ENCODE measurements around the gene TCF7L2.

Gene TCF7L2

GRCh38 chr10:113113918-113114317 lies 163.9 kb downstream of the TCF7L2 start:
- Histone ChIP-seq H3K4me3 (ENCODE audit: low read depth, low read length) (no peak overlapping the region), H3K9me3 (ENCODE audit: insufficient read depth, low read depth, low read length) (no peaks in the 10 kb centered on the region), H3K4me1 (ENCODE audit: control insufficient read depth in 1 of 2, insufficient read depth in 2 of 2, low read length in 2 of 2) (peaks cover 0 to 2% of the 10 kb centered on the region in 2 experiments), H3K36me3 (ENCODE audit: control insufficient read depth in 1 of 2, insufficient read depth in 2 of 2, low read length in 2 of 2) (no peaks in the 10 kb centered on the region), H3K23ac (ENCODE audit: low read length) (no peak overlapping the region), H3K9ac (ENCODE audit: low read length) (no peak overlapping the region), H4K12ac (ENCODE audit: low read depth, low read length) (no peak overlapping the region), H2BK5ac (ENCODE audit: low read depth, low read length, poor library complexity) (no peak overlapping the region), H2BK12ac (ENCODE audit: low read length) (no peak overlapping the region), H3K79me1 (ENCODE audit: low read length) (no peaks in the 10 kb centered on the region), H4K8ac (ENCODE audit: low read depth, low read length) (no peak overlapping the region), H2BK120ac (ENCODE audit: insufficient read depth, low read length, poor library complexity) (no peak overlapping the region), H3K4ac (ENCODE audit: low read depth, low read length) (no peak overlapping the region), H3K27ac (ENCODE audit: low read depth, low read length) (no peak overlapping the region), H3K79me2 (ENCODE audit: control insufficient read depth, insufficient read depth, low read length, poor library complexity) (no peaks in the 10 kb centered on the region), H3K14ac (ENCODE audit: low read length) (no peak overlapping the region), H3K27me3 (ENCODE audit: insufficient read depth, low read length) (no peaks in the 10 kb centered on the region), H2AFZ (ENCODE audit: insufficient read depth, low read length, poor library complexity) (no peak overlapping the region), H3K18ac (ENCODE audit: low read length) (no peak overlapping the region), H2AK5ac (ENCODE audit: low read length) (no peak overlapping the region), H4K91ac (ENCODE audit: low read depth, low read length) (no peak overlapping the region), H3K4me2 (ENCODE audit: low read length) (no peak overlapping the region)
- WGBS (ENCODE audit: extremely low coverage, insufficient coverage, insufficient read length): no CpG with 5 or more reads among the region's 1 CpG
- DNase-seq: no peak

GRCh38 chr10:113115556-113115955 lies 165.5 kb downstream of the TCF7L2 start:
- no peaks in the 10 kb centered on the region for H3K27me3 ChIP-seq (ENCODE audit: insufficient read depth, low read length)
- no peaks in the 10 kb centered on the region for H3K79me2 ChIP-seq (ENCODE audit: control insufficient read depth, insufficient read depth, low read length, poor library complexity)
- H2BK12ac ChIP-seq (ENCODE audit: low read length): no peak overlapping the region
- H3K23ac ChIP-seq (ENCODE audit: low read length): no peak overlapping the region
- DNase-seq: no peak
- no peak overlapping the region for H3K4ac ChIP-seq (ENCODE audit: low read depth, low read length)
- no peak overlapping the region for H2AFZ ChIP-seq (ENCODE audit: insufficient read depth, low read length, poor library complexity)
- no peak overlapping the region for H2AK5ac ChIP-seq (ENCODE audit: low read length)
- H3K4me2 ChIP-seq (ENCODE audit: low read length): no peak overlapping the region
- no peak overlapping the region for H3K9ac ChIP-seq (ENCODE audit: low read length)
- H4K12ac ChIP-seq (ENCODE audit: low read depth, low read length): no peak overlapping the region
- H3K27ac ChIP-seq (ENCODE audit: low read depth, low read length): no peak overlapping the region
- H3K9me3 ChIP-seq (ENCODE audit: insufficient read depth, low read depth, low read length): no peaks in the 10 kb centered on the region
- no peak overlapping the region for H2BK5ac ChIP-seq (ENCODE audit: low read depth, low read length, poor library complexity)
- no peaks in the 10 kb centered on the region for H3K79me1 ChIP-seq (ENCODE audit: low read length)
- H3K4me1 ChIP-seq (ENCODE audit: control insufficient read depth in 1 of 2, insufficient read depth in 2 of 2, low read length in 2 of 2): peaks cover 0 to 2% of the 10 kb centered on the region in 2 experiments
- H4K8ac ChIP-seq (ENCODE audit: low read depth, low read length): no peak overlapping the region
- H3K36me3 ChIP-seq (ENCODE audit: control insufficient read depth in 1 of 2, insufficient read depth in 2 of 2, low read length in 2 of 2): no peaks in the 10 kb centered on the region
- no CpG with 5 or more reads among the region's 10 CpGs for WGBS (ENCODE audit: extremely low coverage, insufficient coverage, insufficient read length)
- H3K4me3 ChIP-seq (ENCODE audit: low read depth, low read length): no peak overlapping the region
- H4K91ac ChIP-seq (ENCODE audit: low read depth, low read length): no peak overlapping the region
- no peak overlapping the region for H2BK120ac ChIP-seq (ENCODE audit: insufficient read depth, low read length, poor library complexity)
- H3K14ac ChIP-seq (ENCODE audit: low read length): no peak overlapping the region
- H3K18ac ChIP-seq (ENCODE audit: low read length): no peak overlapping the region

GRCh38 chr10:113118882-113119281 lies 168.8 kb downstream of the TCF7L2 start:
- no peak for DNase-seq

GRCh38 chr10:113119801-113120200 lies 169.8 kb downstream of the TCF7L2 start:
- Histone ChIP-seq H3K9ac (ENCODE audit: low read length) (no peak overlapping the region), H3K18ac (ENCODE audit: low read length) (no peak overlapping the region), H3K79me1 (ENCODE audit: low read length) (no peaks in the 10 kb centered on the region), H3K14ac (ENCODE audit: low read length) (no peak overlapping the region), H3K27me3 (ENCODE audit: insufficient read depth, low read length) (no peaks in the 10 kb centered on the region), H3K79me2 (ENCODE audit: control insufficient read depth, insufficient read depth, low read length, poor library complexity) (no peaks in the 10 kb centered on the region), H3K27ac (ENCODE audit: low read depth, low read length) (no peak overlapping the region), H4K91ac (ENCODE audit: low read depth, low read length) (no peak overlapping the region), H2BK12ac (ENCODE audit: low read length) (no peak overlapping the region), H2AK5ac (ENCODE audit: low read length) (no peak overlapping the region), H3K4me1 (ENCODE audit: control insufficient read depth in 1 of 2, insufficient read depth in 2 of 2, low read length in 2 of 2) (no peaks in the 10 kb centered on the region), H4K12ac (ENCODE audit: low read depth, low read length) (no peak overlapping the region), H3K9me3 (ENCODE audit: insufficient read depth, low read depth, low read length) (no peaks in the 10 kb centered on the region), H2BK120ac (ENCODE audit: insufficient read depth, low read length, poor library complexity) (no peak overlapping the region), H3K4me2 (ENCODE audit: low read length) (no peak overlapping the region), H3K4me3 (ENCODE audit: low read depth, low read length) (no peak overlapping the region), H2BK5ac (ENCODE audit: low read depth, low read length, poor library complexity) (no peak overlapping the region), H3K4ac (ENCODE audit: low read depth, low read length) (no peak overlapping the region), H3K36me3 (ENCODE audit: control insufficient read depth in 1 of 2, insufficient read depth in 2 of 2, low read length in 2 of 2) (no peaks in the 10 kb centered on the region), H2AFZ (ENCODE audit: insufficient read depth, low read length, poor library complexity) (no peak overlapping the region), H3K23ac (ENCODE audit: low read length) (no peak overlapping the region), H4K8ac (ENCODE audit: low read depth, low read length) (no peak overlapping the region)
- no CpG with 5 or more reads among the region's 14 CpGs for WGBS (ENCODE audit: extremely low coverage, insufficient coverage, insufficient read length)
- DNase-seq: no peak

More at GRCh38 chr10:113118882-113119281, 168.8 kb downstream of the TCF7L2 start:
- no CpG with 5 or more reads among the region's 15 CpGs for WGBS (ENCODE audit: extremely low coverage, insufficient coverage, insufficient read length)
- Histone ChIP-seq H3K4me1 (ENCODE audit: control insufficient read depth in 1 of 2, insufficient read depth in 2 of 2, low read length in 2 of 2) (no peaks in the 10 kb centered on the region), H3K18ac (ENCODE audit: low read length) (no peak overlapping the region), H3K9ac (ENCODE audit: low read length) (no peak overlapping the region), H3K79me1 (ENCODE audit: low read length) (no peaks in the 10 kb centered on the region), H4K8ac (ENCODE audit: low read depth, low read length) (no peak overlapping the region), H3K27ac (ENCODE audit: low read depth, low read length) (no peak overlapping the region), H4K12ac (ENCODE audit: low read depth, low read length) (no peak overlapping the region), H3K14ac (ENCODE audit: low read length) (no peak overlapping the region), H3K36me3 (ENCODE audit: control insufficient read depth in 1 of 2, insufficient read depth in 2 of 2, low read length in 2 of 2) (no peaks in the 10 kb centered on the region), H3K4me3 (ENCODE audit: low read depth, low read length) (no peak overlapping the region), H3K9me3 (ENCODE audit: insufficient read depth, low read depth, low read length) (no peaks in the 10 kb centered on the region), H3K4ac (ENCODE audit: low read depth, low read length) (no peak overlapping the region), H2AK5ac (ENCODE audit: low read length) (no peak overlapping the region), H3K27me3 (ENCODE audit: insufficient read depth, low read length) (no peaks in the 10 kb centered on the region), H2BK5ac (ENCODE audit: low read depth, low read length, poor library complexity) (no peak overlapping the region), H2BK12ac (ENCODE audit: low read length) (no peak overlapping the region), H2BK120ac (ENCODE audit: insufficient read depth, low read length, poor library complexity) (no peak overlapping the region), H2AFZ (ENCODE audit: insufficient read depth, low read length, poor library complexity) (no peak overlapping the region), H4K91ac (ENCODE audit: low read depth, low read length) (no peak overlapping the region), H3K4me2 (ENCODE audit: low read length) (no peak overlapping the region), H3K23ac (ENCODE audit: low read length) (no peak overlapping the region), H3K79me2 (ENCODE audit: control insufficient read depth, insufficient read depth, low read length, poor library complexity) (no peaks in the 10 kb centered on the region)
